ENCODE results near the gene TUNAR. TPM values are rescaled to one million over a fixed set of nuclear protein-coding genes. Genes with fewer than 3 reads are reported as not detected.

Gene TUNAR
- total and polyA plus RNA-seq, 9 of the 15 experiments (the other 6 are each of a cell fraction or from before 2014, with no cell fraction given), result not detected

DNA sequence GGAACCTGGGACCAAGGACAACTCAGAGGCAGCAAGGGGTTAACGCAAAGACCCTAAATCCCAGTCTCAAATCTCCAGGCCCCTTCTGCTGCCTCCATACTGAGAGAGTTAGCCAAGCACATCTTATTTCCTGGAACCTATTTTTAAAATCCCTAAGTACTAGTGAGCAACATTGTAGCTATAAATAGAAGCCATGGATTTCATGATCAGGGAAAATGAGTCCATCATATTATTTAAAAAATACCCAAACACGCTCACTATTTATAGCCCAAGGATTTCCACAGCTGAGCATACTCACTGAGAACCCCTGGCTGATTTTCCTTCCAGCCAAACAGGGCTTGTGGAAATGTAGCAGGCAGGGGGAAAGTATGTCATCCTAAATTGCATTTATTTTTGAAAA is 19.4 kb upstream of the TUNAR start:
- in situ Hi-C loops (cut with MboI) (no loop called here), intact Hi-C loops (cut with micrococcal nuclease) (no loop called here)
- no TSS peak for BruUV-seq (replicated peaks)
- ATAC-seq (no peak), FAIRE-seq (no peak), DNase-seq (ENCODE audit: extremely low read depth in 1 of 4, low spot score in 3 of 4) (no peak)
- H3K9me1 ChIP-seq (ENCODE audit: control insufficient read depth, insufficient read depth, low read length), result no peaks in the 10 kb centered on the region
- no peak overlapping the region for H3K4me2 ChIP-seq (ENCODE audit: insufficient read depth, low read length)
- H2AFZ ChIP-seq (ENCODE audit: low read depth, low read length), result no peak overlapping the region
- H3K27me3 ChIP-seq (ENCODE audit: control insufficient read depth in 2 of 2, insufficient read depth in 2 of 2, low read length in 2 of 2), result peaks cover 0 to 5% of the 10 kb centered on the region in 2 experiments; a peak in 1 of 5 replicates
- ChIA-PET CTCF (ENCODE audit: low intra/inter-chr PET ratio) (no interaction called here), POLR2A (no interaction called here)
- no peak overlapping the region for H3K27ac ChIP-seq (ENCODE audit: extremely low read depth, low read depth, low read length)
- H4K20me1 ChIP-seq (replicated peaks; ENCODE audit: control insufficient read depth, insufficient read depth, low read length), result no peaks in the 10 kb centered on the region
- no peak overlapping the region for H3K4me3 ChIP-seq
- H3K4me1 ChIP-seq (replicated peaks in 1 of 2; ENCODE audit: control insufficient read depth in 2 of 2, insufficient read depth in 2 of 2, low read length in 2 of 2), result no peaks in the 10 kb centered on the region
- no peak for TF ChIP-seq KHSRP (IDR thresholded peaks at IDR 0.05)
- TF ChIP-seq SUPT5H (IDR thresholded peaks at IDR 0.05), result no peak
- no peak for TF ChIP-seq MCM3 (IDR thresholded peaks at IDR 0.05)
- no peak for TF ChIP-seq HBP1 (CRISPR knock-in tag; IDR thresholded peaks at IDR 0.05)
- no peak for TF ChIP-seq ARID3A (IDR thresholded peaks at IDR 0.05; ENCODE audit: borderline replicate concordance, low read depth, low read length)
- TF ChIP-seq NFIX (CRISPR knock-in tag; IDR thresholded peaks at IDR 0.05; ENCODE audit: low read depth), result no peak
- TF ChIP-seq ATF1 (CRISPR knock-in tag; IDR thresholded peaks at IDR 0.05), result no peak
- no peak for TF ChIP-seq ATF1 (tag; IDR thresholded peaks at IDR 0.05)
- TF ChIP-seq NFE2L1 (tag; IDR thresholded peaks at IDR 0.05; ENCODE audit: borderline replicate concordance, low read depth), result no peak
- TF ChIP-seq ZFP30 (CRISPR knock-in tag; IDR thresholded peaks at IDR 0.05; ENCODE audit: borderline replicate concordance), result no peak
- TF ChIP-seq, protein P1, sequence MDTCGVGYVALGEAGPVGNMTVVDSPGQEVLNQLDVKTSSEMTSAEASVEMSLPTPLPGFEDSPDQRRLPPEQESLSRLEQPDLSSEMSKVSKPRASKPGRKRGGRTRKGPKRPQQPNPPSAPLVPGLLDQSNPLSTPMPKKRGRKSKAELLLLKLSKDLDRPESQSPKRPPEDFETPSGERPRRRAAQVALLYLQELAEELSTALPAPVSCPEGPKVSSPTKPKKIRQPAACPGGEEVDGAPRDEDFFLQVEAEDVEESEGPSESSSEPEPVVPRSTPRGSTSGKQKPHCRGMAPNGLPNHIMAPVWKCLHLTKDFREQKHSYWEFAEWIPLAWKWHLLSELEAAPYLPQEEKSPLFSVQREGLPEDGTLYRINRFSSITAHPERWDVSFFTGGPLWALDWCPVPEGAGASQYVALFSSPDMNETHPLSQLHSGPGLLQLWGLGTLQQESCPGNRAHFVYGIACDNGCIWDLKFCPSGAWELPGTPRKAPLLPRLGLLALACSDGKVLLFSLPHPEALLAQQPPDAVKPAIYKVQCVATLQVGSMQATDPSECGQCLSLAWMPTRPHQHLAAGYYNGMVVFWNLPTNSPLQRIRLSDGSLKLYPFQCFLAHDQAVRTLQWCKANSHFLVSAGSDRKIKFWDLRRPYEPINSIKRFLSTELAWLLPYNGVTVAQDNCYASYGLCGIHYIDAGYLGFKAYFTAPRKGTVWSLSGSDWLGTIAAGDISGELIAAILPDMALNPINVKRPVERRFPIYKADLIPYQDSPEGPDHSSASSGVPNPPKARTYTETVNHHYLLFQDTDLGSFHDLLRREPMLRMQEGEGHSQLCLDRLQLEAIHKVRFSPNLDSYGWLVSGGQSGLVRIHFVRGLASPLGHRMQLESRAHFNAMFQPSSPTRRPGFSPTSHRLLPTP (IDR thresholded peaks at IDR 0.05; ENCODE audit: borderline replicate concordance, extremely low read depth, insufficient read length), result no peak
- TF ChIP-seq GABPB2 (CRISPR knock-in tag; conservative IDR thresholded peaks at IDR 0.05), result no peak
- TF ChIP-seq FOXA3 (CRISPR knock-in tag; conservative IDR thresholded peaks at IDR 0.05 in 1 of 2, IDR thresholded peaks at IDR 0.05 in 1 of 2), result no peak
- no peak for TF ChIP-seq CLOCK (CRISPR knock-in tag; IDR thresholded peaks at IDR 0.05; ENCODE audit: borderline replicate concordance)
- no peak for TF ChIP-seq ATF7 (IDR thresholded peaks at IDR 0.05)
- no peak for TF ChIP-seq ZSCAN29 (IDR thresholded peaks at IDR 0.05)
- no peaks in the 10 kb centered on the region for H3K36me3 ChIP-seq (ENCODE audit: control insufficient read depth, insufficient read depth, low read length)
- 0% methylated on average over 2 of the region's 2 CpGs for WGBS (ENCODE audit: insufficient coverage, low coverage, missing lambda C conversion rate)
- H3K79me2 ChIP-seq (ENCODE audit: control insufficient read depth, insufficient read depth, low read length), result no peaks in the 10 kb centered on the region
- H3K9ac ChIP-seq (ENCODE audit: insufficient read depth in 1 of 2, low read depth in 2 of 2, low read length in 2 of 2), result no peak overlapping the region
- H3K9me3 ChIP-seq (replicated peaks; ENCODE audit: control insufficient read depth, insufficient read depth, low read depth, low read length), result no peaks in the 10 kb centered on the region
